RKO (cell line): ENCODE data around the gene TJP1.

Source experiments
- DNase-seq: peaks from one replicate; pipeline ENCODE4 v3.0.0-alpha.2; 2016; ENCODE audit warnings: low spot score

The TJP1 gene

GRCh38 chr15:29822100-29822683 lies at the start of gene TJP1:
Gene TJP1, minus strand, starts transcription at chr15:29822468. Its CDS starts 440 bp downstream, at chr15:29822028.
- DNase-seq = peak; percentile 77

- DNase-seq = no peak
Measured at GRCh38 chr15:29871401-29871800, 49.1 kb upstream of the TJP1 start.

DNA sequence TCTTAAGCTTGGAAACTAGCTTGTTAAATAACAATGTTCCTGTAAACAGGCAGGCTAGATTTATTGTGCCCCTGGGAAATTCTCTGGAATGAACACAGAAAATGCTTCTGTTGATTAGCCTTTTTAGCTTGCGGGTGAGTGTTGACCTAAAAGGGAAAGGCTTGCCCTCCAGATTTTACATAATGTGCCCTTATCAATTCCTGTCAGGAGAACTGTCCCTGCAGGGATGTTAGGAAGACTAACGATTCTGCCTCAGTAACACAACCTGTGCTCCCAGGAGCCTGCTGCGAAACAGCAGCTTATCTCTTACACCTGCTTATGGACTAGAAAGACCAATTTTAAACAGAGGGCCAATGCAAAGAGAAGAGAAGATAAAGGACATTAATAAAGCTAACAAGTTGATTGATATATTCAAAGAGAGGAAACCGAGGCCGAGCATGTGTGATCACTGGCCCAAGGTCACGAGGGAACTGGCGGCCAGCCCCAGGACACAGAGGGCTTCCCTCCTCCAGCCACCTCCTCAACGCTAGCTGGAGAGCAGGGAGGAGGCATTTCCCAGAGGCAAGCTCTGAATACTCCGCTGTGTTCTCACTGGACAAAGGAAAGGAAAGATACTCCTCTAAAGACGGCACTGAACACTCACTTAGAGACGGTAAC lies 48.4 kb upstream of the TJP1 start:
- no peak for DNase-seq

- no peak for DNase-seq
Measured at GRCh38 chr15:29867241-29868000, 45.2 kb upstream of the TJP1 start.

- DNase-seq = no peak
Measured at GRCh38 chr15:29866337-29866736, 44.1 kb upstream of the TJP1 start.

- no peak for DNase-seq
Measured at GRCh38 chr15:29864501-29864900, 42.2 kb upstream of the TJP1 start.

GRCh38 chr15:29863438-29863837 lies 41.2 kb upstream of the TJP1 start:
- DNase-seq = no peak

GRCh38 chr15:29862271-29862670 lies 40.0 kb upstream of the TJP1 start:
- no peak for DNase-seq

GRCh38 chr15:29860872-29861271 lies 38.6 kb upstream of the TJP1 start:
- DNase-seq = no peak

DNA sequence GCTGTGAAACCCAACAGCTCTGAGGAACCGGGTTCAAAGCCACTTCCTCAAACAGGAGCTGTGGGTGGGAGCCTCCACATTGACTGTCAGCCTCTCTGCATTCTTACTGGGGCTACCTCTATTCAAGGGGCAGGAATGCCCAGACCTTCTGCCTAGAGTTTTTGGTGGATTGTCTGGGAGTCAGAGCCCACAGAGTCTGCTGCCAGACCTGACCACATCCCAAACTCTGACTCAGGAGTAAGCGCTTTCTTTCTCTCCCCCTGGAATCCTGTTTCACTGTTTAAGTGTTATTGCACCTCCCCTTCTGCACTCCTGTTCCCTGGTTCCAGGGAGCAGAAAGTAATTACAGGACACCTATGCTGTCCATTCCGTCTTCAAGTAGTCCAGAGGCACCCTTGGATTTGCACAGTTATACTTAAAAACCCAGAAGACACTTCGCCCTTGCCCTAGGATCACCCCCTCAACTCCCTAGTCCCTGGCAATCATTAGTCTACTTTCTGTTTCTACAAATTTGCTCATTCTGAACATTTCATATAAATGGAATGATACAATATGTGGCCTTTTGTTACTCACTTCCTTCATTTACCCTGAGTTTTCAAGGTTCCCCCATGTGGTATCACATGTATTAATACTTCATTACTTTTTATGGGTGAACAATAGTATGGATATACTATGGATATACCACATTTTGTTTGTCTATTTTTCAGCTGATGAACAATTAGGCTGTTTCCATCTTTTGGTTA lies 37.9 kb upstream of the TJP1 start:
- no peak for DNase-seq

DNA sequence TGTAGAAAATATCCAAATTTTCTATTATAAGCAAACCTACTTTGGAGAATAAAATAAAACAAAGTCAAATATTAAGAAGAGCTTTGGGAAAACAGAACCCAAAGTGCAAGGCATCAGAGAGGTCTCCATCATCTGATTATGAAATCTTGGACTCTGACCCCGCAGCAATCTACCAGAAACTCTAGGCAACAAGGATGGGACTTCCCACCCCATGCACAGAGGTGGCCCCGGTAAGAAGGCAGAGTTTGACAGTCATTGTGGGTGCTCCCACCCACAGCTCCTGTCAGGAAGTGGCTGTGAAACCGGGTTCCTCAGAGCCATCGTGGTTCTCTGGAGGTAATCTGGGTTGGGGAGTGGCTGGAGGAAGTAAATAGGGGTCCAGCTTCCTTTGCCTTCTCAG lies 37.0 kb upstream of the TJP1 start:
- no peak for DNase-seq

DNA sequence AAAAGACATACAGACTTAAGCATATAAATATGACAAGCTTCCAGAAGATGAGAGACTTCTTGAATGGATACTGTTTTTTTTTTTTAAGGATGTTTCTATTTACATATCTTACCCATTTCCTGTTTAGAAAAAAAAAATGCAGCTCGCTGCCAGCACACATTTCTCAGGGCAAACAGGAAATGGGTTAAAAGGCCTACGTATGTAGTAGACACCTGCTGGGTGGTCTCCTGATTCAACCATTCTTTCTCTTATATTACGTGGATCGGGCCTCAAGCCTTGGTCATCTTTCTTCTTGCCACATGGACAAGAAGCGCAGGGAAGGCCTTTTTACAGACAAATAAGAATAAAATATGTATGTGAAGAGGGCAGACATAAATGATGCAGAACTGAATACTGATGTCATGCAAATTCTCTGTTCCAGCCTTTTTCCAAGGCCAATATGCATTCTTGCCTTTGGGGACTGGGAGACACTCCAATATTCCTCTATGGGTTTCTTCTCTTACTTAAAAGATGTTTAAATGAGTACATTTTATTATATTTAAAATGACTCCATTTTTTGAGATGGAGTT lies 35.0 kb upstream of the TJP1 start:
- DNase-seq = no peak

GRCh38 chr15:29854413-29854812 lies 32.1 kb upstream of the TJP1 start:
- no peak for DNase-seq

GRCh38 chr15:29853211-29853987 lies 31.1 kb upstream of the TJP1 start:
- no peak for DNase-seq

DNA sequence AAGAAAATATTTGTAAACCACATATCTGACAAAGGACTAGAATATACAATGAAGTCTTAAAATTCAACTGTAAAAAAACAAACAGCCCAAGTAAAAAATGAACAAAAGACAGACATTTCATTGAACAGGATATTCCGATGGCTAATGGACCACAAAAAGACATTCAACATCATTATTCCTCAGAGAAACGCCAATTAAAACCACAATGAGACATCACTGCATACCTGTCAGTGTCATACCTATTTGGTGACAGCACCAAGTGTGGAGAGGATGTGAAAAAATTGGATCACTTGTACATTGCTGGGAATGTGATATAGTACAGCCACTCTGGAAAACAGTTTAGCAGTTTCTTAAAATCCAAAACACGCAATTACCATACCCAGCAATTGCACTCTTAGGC lies 29.9 kb upstream of the TJP1 start:
- DNase-seq = no peak

DNA sequence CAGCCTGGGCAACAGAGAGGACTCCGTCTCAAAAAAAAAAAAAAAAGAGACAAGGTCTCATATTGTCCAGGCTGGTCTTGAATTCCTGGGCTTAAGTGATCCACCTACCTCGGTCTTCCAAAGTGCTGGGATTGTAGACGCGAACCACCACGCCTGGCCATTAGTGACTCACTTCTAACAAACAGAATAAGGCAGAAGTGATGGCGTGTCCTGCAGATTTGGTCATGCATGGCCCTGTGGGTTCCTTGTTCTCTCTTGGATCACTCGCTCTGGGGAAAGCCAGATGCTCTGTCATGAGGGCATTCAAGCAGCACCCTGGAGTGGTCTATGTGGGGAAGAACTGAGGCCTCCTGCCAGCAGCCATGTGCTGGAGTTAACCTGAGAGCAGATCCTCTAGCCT lies 27.4 kb upstream of the TJP1 start:
- no peak for DNase-seq

DNA sequence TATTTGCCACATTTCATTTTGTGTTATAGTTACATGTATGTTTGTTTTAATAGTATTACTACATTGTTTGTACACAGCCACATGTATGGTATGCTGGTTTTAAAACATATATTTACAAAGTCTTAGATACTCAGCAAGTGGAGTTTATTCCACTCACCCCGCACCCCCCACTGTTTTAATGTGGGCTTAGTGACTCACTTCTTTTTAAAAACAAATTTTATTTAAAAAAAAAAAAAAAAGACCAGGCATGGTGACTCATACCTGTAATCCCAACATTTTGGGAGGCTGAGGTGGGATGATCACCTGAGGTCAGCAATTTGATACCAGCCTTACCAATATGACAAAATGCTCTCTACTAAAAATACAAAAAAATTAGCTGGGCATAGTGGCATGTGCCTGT lies 26.9 kb upstream of the TJP1 start:
- no peak for DNase-seq

DNA sequence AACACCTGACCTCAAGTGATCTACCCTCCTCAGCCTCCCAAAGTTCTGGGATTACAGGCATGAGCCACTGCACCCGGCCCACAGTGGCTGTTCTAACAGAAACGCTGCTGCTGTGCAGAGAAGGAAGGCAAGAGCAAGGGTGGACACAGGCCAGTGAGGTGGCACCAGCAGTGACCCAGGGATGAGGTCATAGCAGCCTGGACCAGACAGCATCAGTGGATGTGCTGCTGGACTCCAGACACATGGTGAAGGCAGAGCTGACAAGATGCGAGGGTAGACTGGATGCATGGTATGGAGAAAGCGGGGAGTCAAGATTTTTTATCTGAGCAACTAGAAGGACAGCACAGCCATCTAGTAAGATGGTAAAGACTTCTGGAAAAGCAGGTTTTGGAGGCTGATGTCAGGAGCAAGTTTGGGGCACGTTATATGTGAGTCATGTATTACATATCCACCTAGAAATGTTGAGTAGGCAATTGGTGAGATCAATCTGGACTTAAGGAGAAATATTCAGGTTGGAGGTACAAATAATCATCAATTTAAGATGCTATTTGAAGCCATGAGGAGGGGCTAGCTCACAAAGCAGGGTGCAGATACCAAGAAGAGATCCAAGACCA lies 22.1 kb upstream of the TJP1 start:
- DNase-seq = peak; percentile 9

DNA sequence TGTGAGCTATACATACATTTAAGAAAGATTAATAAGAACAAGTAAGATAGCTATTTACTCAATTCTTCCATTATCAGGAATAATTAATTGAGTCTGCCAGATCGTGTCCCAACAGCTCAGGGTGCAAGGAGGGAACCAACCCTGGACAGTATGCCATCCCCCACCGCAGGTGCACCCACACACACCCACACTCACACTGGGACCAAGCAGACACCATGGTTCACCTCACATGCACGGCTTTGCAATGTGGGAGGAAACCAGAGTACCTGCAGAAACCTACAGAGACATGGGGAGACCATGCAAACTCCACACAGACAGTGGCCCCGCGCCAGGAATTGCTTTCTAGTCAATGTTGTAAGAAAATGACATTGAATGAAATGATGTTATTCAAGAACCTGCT lies 20.0 kb upstream of the TJP1 start:
- DNase-seq = no peak

DNA sequence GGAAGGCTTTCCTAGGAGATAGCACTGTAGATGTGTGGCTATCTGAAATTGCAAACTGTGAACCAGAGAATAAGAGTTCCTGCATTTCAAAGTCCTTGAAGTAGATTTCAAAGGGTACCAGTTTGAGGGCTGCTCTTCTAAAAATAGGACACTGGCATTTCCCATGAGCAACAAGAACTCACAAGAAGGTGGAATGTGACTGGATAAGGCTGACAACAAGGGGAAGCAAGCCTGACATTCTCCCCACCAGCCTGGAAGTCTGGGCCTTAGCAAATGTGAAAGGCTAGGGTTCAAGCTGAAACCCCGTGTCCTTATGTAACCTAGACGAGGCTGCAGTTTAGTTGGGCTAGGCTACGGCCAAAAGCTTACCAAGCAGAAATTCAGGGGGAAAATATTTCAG lies 18.7 kb upstream of the TJP1 start:
- DNase-seq = no peak

DNA sequence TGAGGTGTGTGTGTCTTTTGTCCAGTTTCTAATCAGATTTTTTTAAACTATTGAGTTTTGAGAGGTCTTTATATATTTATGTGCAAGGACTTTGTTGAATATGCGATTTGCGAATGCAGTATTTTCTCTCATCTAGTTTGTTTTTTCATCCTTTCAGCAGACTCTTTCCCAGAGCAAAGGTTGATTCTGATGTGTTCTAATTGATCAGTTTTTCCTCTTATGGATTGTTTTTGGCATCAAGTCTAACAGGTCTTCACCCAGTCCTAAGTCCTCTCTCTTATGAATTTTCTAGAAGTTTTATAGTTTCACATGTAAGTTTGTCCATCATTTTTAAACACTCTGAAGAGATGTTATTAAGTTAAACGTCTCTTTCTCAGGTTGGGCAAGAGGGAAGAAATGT lies 17.8 kb upstream of the TJP1 start:
- DNase-seq = no peak
